Dedifferentiated amniotic fluid mesenchymal stem cell (primary cell): ENCODE data around the gene PHACTR3.
A peak's percentile ranks its signal among the peaks of the same experiment; 100 is the strongest.

Experiments used
- DNase-seq: peaks from one replicate; pipeline ENCODE4 v3.0.0-alpha.2; 2016; ENCODE audit errors: extremely low spot score

The PHACTR3 gene

GRCh38 chr20:59751075-59751711 is 146.9 kb downstream of the PHACTR3 start:
- DNase-seq: peak; percentile 37

DNA sequence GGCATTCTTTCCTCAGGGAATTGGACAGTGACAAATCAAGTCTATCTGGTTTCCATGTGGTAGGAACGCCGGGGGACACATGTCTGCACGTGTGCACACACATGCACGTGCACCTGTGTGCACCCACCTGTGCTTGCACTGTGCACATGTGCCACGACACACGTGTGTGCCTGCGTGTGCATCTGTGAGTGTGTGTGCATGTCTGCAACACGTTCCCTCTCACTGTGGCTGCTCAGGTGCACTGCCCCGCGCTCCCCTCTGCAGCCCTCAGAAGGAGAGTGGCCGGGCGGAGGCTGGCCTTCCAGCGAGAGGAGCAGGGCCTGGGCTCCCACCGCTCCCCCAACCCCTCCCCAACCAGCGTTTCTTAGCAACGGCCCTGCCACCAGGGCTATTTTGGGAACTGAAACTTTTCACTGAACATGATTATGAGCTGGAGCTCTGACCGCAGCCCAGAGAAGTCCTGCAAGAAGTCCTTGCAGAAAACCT is 147.8 kb downstream of the PHACTR3 start:
- DNase-seq: no peak

- DNase-seq: no peak
Observed at GRCh38 chr20:59752704-59753460, 148.5 kb downstream of the PHACTR3 start.

GRCh38 chr20:59753836-59754235 is 149.5 kb downstream of the PHACTR3 start:
- DNase-seq: no peak

GRCh38 chr20:59754551-59754950 is 150.2 kb downstream of the PHACTR3 start:
- no peak for DNase-seq

- DNase-seq: no peak
Observed at GRCh38 chr20:59756241-59756640, 151.9 kb downstream of the PHACTR3 start.

DNA sequence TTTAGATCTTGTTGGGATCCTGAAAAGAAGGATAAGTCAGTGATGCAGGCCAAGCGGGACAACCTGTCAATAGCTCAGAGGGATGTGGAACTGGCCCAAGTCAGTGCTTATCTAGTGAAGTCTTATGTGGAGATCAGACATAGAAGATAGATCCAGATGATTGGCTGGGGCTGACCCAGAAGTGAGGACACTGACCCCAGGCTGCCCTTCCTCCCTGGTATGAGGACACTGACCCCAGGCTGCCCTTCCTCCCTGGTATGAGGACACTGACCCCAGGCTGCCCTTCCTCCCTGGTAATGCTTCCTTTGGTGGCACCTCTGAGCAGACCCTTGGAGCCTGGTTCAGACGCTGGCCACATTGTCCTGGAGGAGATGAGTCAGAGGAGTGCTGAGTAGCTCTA is 159.7 kb downstream of the PHACTR3 start:
- no peak for DNase-seq

GRCh38 chr20:59765599-59766177 is 161.3 kb downstream of the PHACTR3 start:
- DNase-seq: no peak

DNA sequence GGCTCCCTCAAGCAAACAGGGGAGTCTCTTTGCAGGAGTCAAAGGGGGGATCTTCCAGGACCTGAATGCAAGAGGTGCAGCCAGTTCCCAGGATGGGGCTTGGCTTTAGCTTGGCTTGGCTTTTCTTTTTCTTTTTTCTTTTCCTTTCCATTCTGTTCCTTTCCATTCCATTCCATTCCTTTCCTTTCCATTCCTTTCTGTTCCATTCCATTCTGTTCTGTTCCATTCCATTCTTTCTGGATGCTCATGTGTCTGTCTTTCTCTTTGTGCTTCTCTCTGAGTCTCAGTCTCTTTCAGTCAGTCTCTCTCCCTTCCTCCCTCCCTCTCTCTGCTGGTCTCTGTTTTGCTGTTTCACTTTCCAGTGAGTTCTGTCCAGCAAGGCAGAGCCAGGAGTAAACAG is 163.3 kb downstream of the PHACTR3 start:
- no peak for DNase-seq

DNA sequence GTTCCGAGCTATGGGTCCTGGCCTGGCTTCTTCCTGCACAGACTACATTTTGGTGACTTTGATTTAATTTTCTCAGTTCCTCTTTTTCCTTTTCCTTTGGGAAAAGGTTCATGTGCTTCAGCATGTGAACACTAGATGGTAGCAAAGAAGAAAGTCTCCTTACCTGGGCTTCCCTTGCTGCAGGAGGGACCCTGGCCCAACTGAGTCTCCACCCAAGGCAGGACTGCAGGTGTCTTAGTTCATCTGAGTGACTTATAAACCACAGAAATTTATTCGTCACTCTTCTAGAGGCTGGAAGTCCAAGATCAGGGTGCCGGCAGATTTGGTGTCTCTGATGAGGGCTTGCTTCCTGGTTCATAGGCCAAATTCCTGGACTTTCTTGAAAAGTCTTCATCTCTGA is 165.9 kb downstream of the PHACTR3 start:
- no peak for DNase-seq

DNA sequence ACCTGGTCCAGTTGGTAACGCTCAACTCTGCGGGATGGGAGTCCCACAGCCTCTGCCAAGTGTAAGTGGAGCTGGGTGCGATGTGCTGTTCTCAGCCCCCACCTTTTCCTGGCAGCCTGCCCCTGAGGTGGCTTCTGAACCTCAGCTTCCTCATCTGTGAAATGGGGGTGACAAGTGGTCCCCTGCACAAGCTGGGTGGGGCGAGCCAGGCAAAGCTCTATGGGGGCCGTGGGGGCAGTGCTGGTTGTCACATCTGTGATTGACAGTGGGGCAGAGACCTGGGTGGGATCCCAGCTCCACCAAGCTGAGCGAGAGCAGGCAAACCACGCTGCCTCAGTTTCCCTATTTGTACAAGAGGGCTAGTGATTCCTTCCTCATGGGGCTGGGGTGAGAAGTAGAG is 166.5 kb downstream of the PHACTR3 start:
- DNase-seq: no peak

DNA sequence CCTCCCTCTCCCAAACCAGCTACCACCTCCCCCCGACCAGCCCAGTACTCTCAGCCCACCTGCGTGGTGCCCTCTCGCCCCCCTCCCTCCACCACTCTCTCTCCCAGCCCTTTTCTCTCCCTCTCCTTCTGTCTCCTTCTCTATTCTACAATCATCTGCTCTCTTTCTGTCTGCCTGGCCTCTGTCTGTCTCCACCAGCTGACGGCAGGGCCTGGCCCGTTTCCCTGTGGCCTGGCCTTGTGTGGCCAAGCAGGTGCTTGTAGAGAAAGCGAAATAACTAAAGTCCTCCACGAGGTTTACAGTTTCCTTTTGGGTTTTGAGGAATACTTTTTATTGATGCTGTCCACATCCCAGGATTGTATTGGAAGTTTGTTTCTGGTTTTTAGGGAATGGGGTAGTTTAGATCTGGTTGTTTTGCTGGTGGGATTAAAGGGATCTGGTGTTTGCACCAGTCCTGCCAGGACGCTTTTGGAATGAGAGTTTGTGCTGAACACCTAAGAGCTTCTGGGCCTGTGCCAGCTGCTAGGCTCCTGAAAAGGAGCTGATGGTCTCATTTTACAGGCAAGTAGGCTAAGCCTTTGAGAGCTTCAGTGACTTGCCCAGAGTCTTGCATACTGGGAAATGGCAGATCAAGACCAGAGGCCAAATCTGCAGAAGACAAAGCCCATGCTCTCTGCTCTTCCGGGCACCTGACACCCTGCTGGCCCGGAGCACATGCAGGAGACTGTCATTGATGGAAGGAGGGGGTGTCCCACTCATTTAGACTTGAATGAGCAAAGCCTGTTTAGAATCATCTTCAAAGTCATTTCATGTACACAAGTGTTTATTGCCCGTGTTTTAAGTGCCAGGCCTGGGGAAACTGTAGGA is 167.4 kb downstream of the PHACTR3 start:
- no peak for DNase-seq

GRCh38 chr20:59772373-59772705 is 168.0 kb downstream of the PHACTR3 start:
- no peak for DNase-seq

DNA sequence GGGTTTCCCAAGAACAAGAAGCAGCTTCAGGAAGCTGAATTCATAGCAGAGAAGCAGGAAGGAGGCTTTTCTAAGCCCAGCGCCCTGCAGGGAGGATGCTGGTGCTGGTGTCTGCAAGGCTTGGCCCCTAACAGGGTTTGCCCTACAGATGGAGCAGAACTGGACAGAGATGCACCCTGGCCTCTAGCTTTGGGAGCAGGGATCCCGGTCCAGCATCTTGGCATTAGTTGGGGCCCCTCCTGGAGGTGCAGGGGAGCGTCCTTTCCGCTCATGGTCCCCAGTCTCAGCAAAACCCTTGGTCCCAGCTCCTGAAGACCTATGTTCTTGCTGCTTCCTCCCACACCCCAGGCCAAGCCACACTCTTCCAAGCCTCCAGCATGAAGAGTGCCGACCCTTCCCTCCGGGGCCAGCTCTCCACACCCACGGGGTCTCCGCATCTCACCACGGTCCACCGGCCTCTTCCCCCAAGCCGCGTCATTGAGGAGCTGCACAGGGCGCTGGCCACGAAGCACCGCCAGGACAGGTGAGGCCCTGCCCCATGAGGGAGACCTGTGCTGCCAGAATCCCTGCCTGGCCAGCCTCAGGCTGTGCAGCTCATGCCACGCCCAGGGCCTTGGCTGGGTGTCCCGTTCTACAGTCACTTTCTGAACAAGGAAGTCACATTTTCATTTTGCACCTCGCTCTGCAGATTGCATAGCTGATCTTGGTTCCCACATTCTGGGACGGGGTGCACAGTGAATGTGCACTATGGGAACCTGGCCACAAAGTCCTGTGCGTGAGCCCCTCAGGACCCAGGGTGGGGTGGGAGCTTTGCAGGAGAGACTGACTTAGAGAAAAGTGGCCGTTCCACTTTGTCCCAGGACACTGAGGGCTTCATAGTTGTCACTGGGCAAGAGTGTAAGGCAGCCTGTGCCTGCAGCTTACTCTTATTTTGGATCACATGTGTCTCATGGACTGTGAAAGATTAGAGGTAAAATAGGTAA is 168.9 kb downstream of the PHACTR3 start:
- DNase-seq: no peak

DNA sequence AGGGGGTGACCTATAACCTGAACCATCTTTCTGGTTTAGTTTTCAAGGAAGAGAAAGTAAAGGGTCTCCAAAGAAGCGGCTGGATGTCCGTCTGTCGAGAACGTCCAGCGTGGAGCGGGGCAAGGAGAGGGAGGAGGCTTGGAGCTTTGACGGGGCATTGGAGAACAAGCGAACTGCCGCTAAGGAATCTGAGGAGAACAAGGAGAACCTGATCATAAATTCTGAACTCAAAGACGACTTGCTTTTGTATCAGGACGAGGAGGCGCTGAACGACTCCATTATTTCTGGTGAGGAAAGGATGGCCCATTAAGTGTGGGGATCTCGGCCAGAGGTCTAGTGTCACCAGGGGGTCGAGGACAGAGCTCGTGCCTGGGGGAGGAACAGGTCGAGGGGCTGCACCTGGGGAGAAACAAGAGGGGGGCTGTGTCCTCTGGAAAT is 169.9 kb downstream of the PHACTR3 start:
- no peak for DNase-seq

- DNase-seq: no peak
Observed at GRCh38 chr20:59774921-59775686, 170.8 kb downstream of the PHACTR3 start.

- DNase-seq: no peak
Observed at GRCh38 chr20:59775687-59776055, 171.3 kb downstream of the PHACTR3 start.

- DNase-seq: no peak
Observed at GRCh38 chr20:59776059-59776603, 171.8 kb downstream of the PHACTR3 start.

- no peak for DNase-seq
Observed at GRCh38 chr20:59776626-59777330, 172.4 kb downstream of the PHACTR3 start.
